Neural cell (in vitro differentiated cells): Measurements from ENCODE around the gene CSTF1. TPM values are rescaled to one million over a fixed set of nuclear protein-coding genes. Genes with fewer than 3 reads are reported as not detected.

ENCODE experiments used
- H2AFZ ChIP-seq: fragments of 200-600, 300-800 bp; sonication (generic), shearing (Covaris generic); 2 replicates; pipeline ENCODE4 v1.6.0; 2014; ENCODE audit warnings: low read depth, mild to moderate bottlenecking, antibody characterized with exemption, low read length, moderate library complexity
- H3F3A ChIP-seq: fragments of 200-600 bp; shearing (Covaris generic); 2 replicates; pipeline ENCODE4 v1.6.1; 2016; ENCODE audit warnings: mild to moderate bottlenecking, moderate library complexity, mixed read lengths, antibody characterized with exemption, low read length; ENCODE audit not compliant: insufficient read depth, poor library complexity, severe bottlenecking
- H3K27ac ChIP-seq: fragments of 200-600, 300-800 bp; sonication (generic), shearing (Covaris generic); 2 replicates; pipeline ENCODE4 v1.5.1; 2014; ENCODE audit warnings: mild to moderate bottlenecking, low read length, moderate library complexity
- H3K27me3 ChIP-seq: fragments of 300-800, 200-600 bp; sonication (generic), shearing (Covaris generic); 2 replicates; pipeline ENCODE4 v1.6.0; 2014; ENCODE audit warnings: mild to moderate bottlenecking, low read depth, low read length, moderate library complexity; ENCODE audit not compliant: insufficient read depth
- H3K36me3 ChIP-seq: fragments of 300-800, 200-600 bp; sonication (generic), shearing (Covaris generic); 2 replicates; pipeline ENCODE4 v1.5.1; 2014; ENCODE audit warnings: mild to moderate bottlenecking, antibody characterized with exemption, low read length, moderate library complexity; ENCODE audit not compliant: insufficient read depth
- H3K4me2 ChIP-seq: fragments of 300-800, 200-600 bp; sonication (generic), shearing (Covaris generic); 2 replicates; pipeline ENCODE4 v1.6.0; 2014; ENCODE audit warnings: mild to moderate bottlenecking, low read length
- H3K4me3 ChIP-seq: fragments of 300-800, 200-600 bp; sonication (generic), shearing (Covaris generic); 2 replicates; pipeline ENCODE4 v1.5.1; 2014; ENCODE audit warnings: mild to moderate bottlenecking, low read length, moderate library complexity
- H3K79me2 ChIP-seq: fragments of 200-600 bp; shearing (Covaris generic); replicated peaks from 2 replicates; pipeline ENCODE4 v1.6.0; 2014; ENCODE audit warnings: mild to moderate bottlenecking, low read length, moderate library complexity; ENCODE audit not compliant: insufficient read depth
- H3K9ac ChIP-seq: fragments of 300-800, 200-600 bp; sonication (generic), shearing (Covaris generic); 2 replicates; pipeline ENCODE4 v1.6.1; 2016; ENCODE audit warnings: mild to moderate bottlenecking, low read length, mixed read lengths
- H3K9me2 ChIP-seq: fragments of 200-600 bp; shearing (Covaris generic); 2 replicates; pipeline ENCODE4 v1.6.1; 2016; ENCODE audit warnings: mild to moderate bottlenecking, low read length, mixed read lengths; ENCODE audit not compliant: insufficient read depth
- H3K9me3 ChIP-seq: fragments of 200-600, 300-800 bp; sonication (generic), shearing (Covaris generic); 2 replicates; pipeline ENCODE4 v1.6.1; 2016; ENCODE audit warnings: mild to moderate bottlenecking, mixed run types, low read length, moderate library complexity, mixed read lengths
- H4K20me1 ChIP-seq: fragments of 200-600 bp; shearing (Covaris generic); 2 replicates; pipeline ENCODE4 v1.6.1; 2016; ENCODE audit warnings: mild to moderate bottlenecking, mixed run types; ENCODE audit not compliant: insufficient read depth
- EP300 ChIP-seq: fragments of 450-650 bp; conservative IDR thresholded peaks from 2 replicates; pipeline ENCODE4 v1.6.1; 2014; ENCODE audit warnings: antibody characterized with exemption, mild to moderate bottlenecking, moderate library complexity; ENCODE audit not compliant: poor library complexity, severe bottlenecking
- EZH2 ChIP-seq: fragments of 200-600, 300-800 bp; shearing (Covaris generic), sonication (generic); IDR thresholded peaks from 2 replicates; pipeline ENCODE4 v1.6.1; 2014; ENCODE audit warnings: antibody characterized with exemption, low read length, borderline replicate concordance, mild to moderate bottlenecking; ENCODE audit not compliant: insufficient read depth, poor library complexity, severe bottlenecking
- MXI1 ChIP-seq: fragments of 450-650 bp; conservative IDR thresholded peaks from 2 replicates; pipeline ENCODE4 v1.6.1; 2014; ENCODE audit warnings: antibody characterized with exemption, mild to moderate bottlenecking; ENCODE audit not compliant: poor library complexity, severe bottlenecking
- POLR2AphosphoS5 ChIP-seq: IDR thresholded peaks from 2 replicates; pipeline ENCODE4 v1.6.1; 2012
- RAD21 ChIP-seq: fragments of 450-650 bp; conservative IDR thresholded peaks from 2 replicates; pipeline ENCODE4 v1.6.1; 2014; ENCODE audit warnings: antibody characterized with exemption, mild to moderate bottlenecking, moderate library complexity
- REST ChIP-seq: IDR thresholded peaks from 2 replicates; pipeline ENCODE4 v1.6.1; 2012; ENCODE audit warnings: borderline replicate concordance
- SMC3 ChIP-seq: fragments of 450-650 bp; conservative IDR thresholded peaks from 2 replicates; pipeline ENCODE4 v1.6.1; 2014; ENCODE audit warnings: antibody characterized with exemption, mild to moderate bottlenecking, moderate library complexity; ENCODE audit not compliant: poor library complexity
- TAF1 ChIP-seq: IDR thresholded peaks from 2 replicates; pipeline ENCODE4 v1.6.1; 2012; ENCODE audit warnings: low read depth
- polyA plus RNA-seq: library from polyadenylated mRNA; depleted of rRNA; stranded (reverse); fragments of >200 nt; gene quantifications from 2 replicates; pipeline ENCODE4 v1.2.3, GENCODE V29; 2014
- TF ChIP-seq, protein P1 (sequence below): fragments of 450-650 bp; IDR thresholded peaks from 2 replicates; pipeline ENCODE4 v1.5.1; 2014; ENCODE audit warnings: antibody characterized with exemption, mild to moderate bottlenecking, moderate library complexity; ENCODE audit not compliant: poor library complexity, severe bottlenecking

Gene CSTF1
- polyA plus RNA-seq, 1 donor from 2014 or later, result 24.0 TPM

DNA sequence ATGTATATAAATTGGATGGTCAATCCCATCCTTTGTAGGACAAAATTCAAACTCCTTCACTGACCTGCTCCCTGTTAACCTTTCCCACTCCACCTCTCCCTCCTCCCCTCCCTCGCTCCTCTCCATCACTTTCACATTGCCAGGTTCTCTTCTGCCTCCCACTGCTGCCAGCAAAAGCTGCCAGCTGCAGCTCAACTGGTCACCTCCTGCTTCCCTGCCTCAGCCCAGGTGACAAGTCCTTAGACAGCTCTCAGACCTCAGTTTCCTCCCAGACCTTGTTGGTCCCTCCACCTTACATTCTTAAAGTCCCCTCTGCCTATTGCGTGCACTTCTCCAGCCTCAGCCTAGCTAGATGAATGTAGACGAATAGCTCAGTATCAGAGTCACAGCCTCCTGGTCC is 52.7 kb downstream of the CSTF1 start:
- Histone ChIP-seq H2AFZ (no peak overlapping the region), H3K27me3 (no peaks in the 10 kb centered on the region), H3K27ac (no peak overlapping the region), H3F3A (no peaks in the 10 kb centered on the region), H3K9ac (no peak overlapping the region), H3K9me3 (no peaks in the 10 kb centered on the region), H3K4me2 (no peak overlapping the region), H3K9me2 (no peaks in the 10 kb centered on the region), H3K36me3 (no peaks in the 10 kb centered on the region), H3K4me3 (no peak overlapping the region), H4K20me1 (no peaks in the 10 kb centered on the region), H3K79me2 (no peaks in the 10 kb centered on the region)
- no peak for TF ChIP-seq MXI1
- TF ChIP-seq REST, result no peak
- no peak for TF ChIP-seq TAF1
- TF ChIP-seq SMC3, result no peak

GRCh38 chr20:56445540-56445939 is 53.1 kb downstream of the CSTF1 start:
- no peaks in the 10 kb centered on the region for H3K27me3 ChIP-seq
- H3K9me3 ChIP-seq, result no peaks in the 10 kb centered on the region
- no peaks in the 10 kb centered on the region for H3K36me3 ChIP-seq
- TF ChIP-seq SMC3 (no peak), REST (no peak), TAF1 (no peak), EP300 (no peak), EZH2 (no peak), MXI1 (no peak)
- no peaks in the 10 kb centered on the region for H3F3A ChIP-seq
- no peaks in the 10 kb centered on the region for H3K9me2 ChIP-seq
- no peaks in the 10 kb centered on the region for H3K79me2 ChIP-seq
- no peaks in the 10 kb centered on the region for H4K20me1 ChIP-seq
- no peak overlapping the region for H3K4me2 ChIP-seq
- no peak overlapping the region for H3K27ac ChIP-seq
- no peak overlapping the region for H3K9ac ChIP-seq
- H2AFZ ChIP-seq, result no peak overlapping the region
- no peak overlapping the region for H3K4me3 ChIP-seq

- H3K4me3 ChIP-seq, result no peak overlapping the region
- H3K9ac ChIP-seq, result no peak overlapping the region
- no peaks in the 10 kb centered on the region for H3K9me3 ChIP-seq
- no peaks in the 10 kb centered on the region for H3F3A ChIP-seq
- no peak overlapping the region for H3K4me2 ChIP-seq
- no peaks in the 10 kb centered on the region for H3K9me2 ChIP-seq
- H4K20me1 ChIP-seq, result no peaks in the 10 kb centered on the region
- no peak overlapping the region for H2AFZ ChIP-seq
- TF ChIP-seq RAD21 (no peak), MXI1 (no peak), EP300 (no peak), SMC3 (no peak), REST (no peak), TAF1 (no peak), EZH2 (no peak), POLR2AphosphoS5 (no peak)
- TF ChIP-seq, protein P1, sequence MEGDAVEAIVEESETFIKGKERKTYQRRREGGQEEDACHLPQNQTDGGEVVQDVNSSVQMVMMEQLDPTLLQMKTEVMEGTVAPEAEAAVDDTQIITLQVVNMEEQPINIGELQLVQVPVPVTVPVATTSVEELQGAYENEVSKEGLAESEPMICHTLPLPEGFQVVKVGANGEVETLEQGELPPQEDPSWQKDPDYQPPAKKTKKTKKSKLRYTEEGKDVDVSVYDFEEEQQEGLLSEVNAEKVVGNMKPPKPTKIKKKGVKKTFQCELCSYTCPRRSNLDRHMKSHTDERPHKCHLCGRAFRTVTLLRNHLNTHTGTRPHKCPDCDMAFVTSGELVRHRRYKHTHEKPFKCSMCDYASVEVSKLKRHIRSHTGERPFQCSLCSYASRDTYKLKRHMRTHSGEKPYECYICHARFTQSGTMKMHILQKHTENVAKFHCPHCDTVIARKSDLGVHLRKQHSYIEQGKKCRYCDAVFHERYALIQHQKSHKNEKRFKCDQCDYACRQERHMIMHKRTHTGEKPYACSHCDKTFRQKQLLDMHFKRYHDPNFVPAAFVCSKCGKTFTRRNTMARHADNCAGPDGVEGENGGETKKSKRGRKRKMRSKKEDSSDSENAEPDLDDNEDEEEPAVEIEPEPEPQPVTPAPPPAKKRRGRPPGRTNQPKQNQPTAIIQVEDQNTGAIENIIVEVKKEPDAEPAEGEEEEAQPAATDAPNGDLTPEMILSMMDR, result no peak
- H3K27ac ChIP-seq, result no peak overlapping the region
- H3K36me3 ChIP-seq, result no peaks in the 10 kb centered on the region
- no peaks in the 10 kb centered on the region for H3K27me3 ChIP-seq
- no peaks in the 10 kb centered on the region for H3K79me2 ChIP-seq
These were observed 54.8 kb downstream of the CSTF1 start for GRCh38 chr20:56447227-56447626.
